Fibroblast of gingiva (primary cell): ENCODE data around the gene EIF1.
"Not testable (repeated sequence)": the region's sequence is repeated elsewhere in the genome, so short reads cannot be mapped to it uniquely, and the experiment has no call there.

Experiments
- DNase-seq: peaks from one replicate; pipeline ENCODE4 v3.0.0-alpha.2; 2011; ENCODE audit warnings: low read depth

The EIF1 gene

GRCh38 chr17:41655611-41656111 is 33.0 kb upstream of the EIF1 start:
- no peak for DNase-seq

- no peak for DNase-seq
Measured at GRCh38 chr17:41656249-41657023, 32.2 kb upstream of the EIF1 start.

GRCh38 chr17:41657176-41657754 is 31.4 kb upstream of the EIF1 start:
- DNase-seq, result no peak

- no peak for DNase-seq
Measured at GRCh38 chr17:41657936-41658335, 30.7 kb upstream of the EIF1 start.

- no peak for DNase-seq
Measured at GRCh38 chr17:41658846-41659245, 29.8 kb upstream of the EIF1 start.

- DNase-seq, result no peak
Measured at GRCh38 chr17:41659427-41660212, 29.1 kb upstream of the EIF1 start.

GRCh38 chr17:41660221-41660711 is 28.4 kb upstream of the EIF1 start:
- DNase-seq, result no peak

- no peak for DNase-seq
Measured at GRCh38 chr17:41663451-41664171, 25.1 kb upstream of the EIF1 start.

- DNase-seq, result no peak
Measured at GRCh38 chr17:41664172-41664457, 24.6 kb upstream of the EIF1 start.

- no peak for DNase-seq
Measured at GRCh38 chr17:41664587-41665565, 23.8 kb upstream of the EIF1 start.

- DNase-seq, result peak; percentile 75
Measured at GRCh38 chr17:41665566-41666236, 23.0 kb upstream of the EIF1 start.

GRCh38 chr17:41666237-41666641 is 22.4 kb upstream of the EIF1 start:
- DNase-seq, result peak; percentile 32

- DNase-seq, result peak; percentile 55
Measured at GRCh38 chr17:41666708-41667279, 21.9 kb upstream of the EIF1 start.

- no peak for DNase-seq
Measured at GRCh38 chr17:41667280-41668041, 21.2 kb upstream of the EIF1 start.

- DNase-seq, result no peak
Measured at GRCh38 chr17:41672153-41672552, 16.5 kb upstream of the EIF1 start.

GRCh38 chr17:41675157-41676057 is 13.3 kb upstream of the EIF1 start:
- DNase-seq, result not testable (repeated sequence)

GRCh38 chr17:41676058-41676419 is 12.6 kb upstream of the EIF1 start:
- no peak for DNase-seq

- no peak for DNase-seq
Measured at GRCh38 chr17:41678411-41678906, 10.2 kb upstream of the EIF1 start.
